PFSK-1 (cell line): ENCODE results near the gene SKA2.

Experiments
- FOXP2 ChIP-seq: optimal IDR thresholded peaks from 2 replicates; pipeline ENCODE3; 2011; ENCODE audit warnings: borderline replicate concordance, control low read depth, inconsistent platforms; ENCODE audit not compliant: insufficient read depth; ENCODE audit errors: extremely low read length, extremely low read depth
- POLR2AphosphoS5 ChIP-seq: IDR thresholded peaks from 2 replicates; pipeline ENCODE4 v1.6.1; 2012; ENCODE audit warnings: low read depth, mild to moderate bottlenecking, control low read depth, low read length, moderate library complexity
- REST ChIP-seq, 2 experiments: IDR thresholded peaks; 2 replicates each; pipeline versions ENCODE4 v1.6.1 to v1.8.0; 2011 to 2012; ENCODE audit warnings: low read depth in 2 of 2, low read length in 2 of 2, control low read depth in 1 of 2, inconsistent platforms in 1 of 2, mild to moderate bottlenecking in 1 of 2, moderate library complexity in 1 of 2; ENCODE audit not compliant: insufficient read depth in 1 of 2
- TAF1 ChIP-seq: IDR thresholded peaks from 2 replicates; pipeline ENCODE4 v1.6.1; 2012; ENCODE audit warnings: low read length, control low read depth, borderline replicate concordance; ENCODE audit not compliant: insufficient read depth

DNA sequence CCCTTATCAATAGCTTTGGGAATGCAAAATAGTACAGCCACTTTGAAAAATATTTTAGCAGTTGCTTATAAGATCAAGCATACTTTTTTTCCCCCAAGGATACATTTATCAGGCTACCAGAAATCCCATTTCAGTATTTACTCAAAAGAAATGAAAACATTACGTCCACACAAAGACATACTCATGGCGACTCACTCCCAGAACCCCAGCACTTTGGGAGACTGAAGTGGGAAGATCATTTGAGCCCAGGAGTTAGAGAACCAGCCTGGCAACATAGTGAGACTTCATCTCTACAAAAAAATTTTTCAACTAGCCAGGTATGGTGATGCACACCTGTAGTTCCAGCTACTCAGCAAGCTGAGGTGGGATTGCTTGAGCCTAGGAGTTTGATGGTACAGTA lies 5.9 kb downstream of the SKA2 start:
- no peak for TF ChIP-seq TAF1
- no peak for TF ChIP-seq REST (IDR thresholded peaks at IDR 0.05; ENCODE audit: insufficient read depth in 1 of 2, low read depth in 2 of 2, low read length in 2 of 2)
- TF ChIP-seq POLR2AphosphoS5, result no peak
- TF ChIP-seq FOXP2, result no peak
